ENCODE data around the gene TRIM3. TPM values are rescaled to one million over a fixed set of nuclear protein-coding genes. Genes with fewer than 3 reads are reported as not detected.

TRIM3 gene
- total RNA-seq, 1 experiment from 2014 or later = 14.4 TPM

DNA sequence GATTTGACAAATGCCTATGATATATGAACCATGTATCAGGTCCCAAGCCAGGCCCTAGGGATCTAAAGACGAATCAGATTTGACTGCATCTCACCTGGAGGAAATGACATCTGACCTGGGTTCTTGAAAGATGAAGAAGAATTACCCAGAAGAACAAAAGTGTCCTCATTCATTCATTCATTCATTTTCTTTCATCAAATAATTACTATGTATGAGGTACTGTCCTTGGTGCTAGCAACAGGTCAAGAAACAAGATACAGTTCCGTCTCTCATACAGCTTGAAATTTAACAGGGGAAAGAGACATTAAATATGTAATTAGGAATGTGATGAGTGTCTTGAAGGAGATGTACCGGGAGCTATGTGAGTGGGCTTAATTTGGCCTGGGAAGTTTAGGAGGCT, 53.1 kb downstream of the TRIM3 start:
- Histone ChIP-seq H3K23ac (ENCODE audit: insufficient read length, low read depth, low read length) (no peak overlapping the region), H3T11ph (ENCODE audit: low read length) (no peak overlapping the region), H2BK20ac (ENCODE audit: low read depth, low read length, poor library complexity, severe bottlenecking) (no peak overlapping the region), H3K4me1 (ENCODE audit: insufficient read depth, low read length) (0 out of 2 replicates have a peak, but pooled peaks cover 3% of the 10 kb centered on the region), H4K8ac (replicated peaks; ENCODE audit: insufficient read length, low read depth, low read length) (no peak overlapping the region), H2BK12ac (ENCODE audit: insufficient read length, low read depth, low read length) (no peak overlapping the region), H3K23me2 (ENCODE audit: insufficient read length, low read depth, low read length, poor library complexity, severe bottlenecking) (peaks cover 6% of the 10 kb centered on the region), H3K9me3 (ENCODE audit: control insufficient read depth, low read depth, low read length) (no peaks in the 10 kb centered on the region), H3K56ac (ENCODE audit: insufficient read length, low read depth, low read length) (no peak overlapping the region), H3K79me1 (ENCODE audit: insufficient read depth, low read depth, low read length, poor library complexity, severe bottlenecking) (no peaks in the 10 kb centered on the region), H3K9ac (ENCODE audit: extremely low read depth, insufficient read length, low read length) (no peak overlapping the region), H4K91ac (ENCODE audit: insufficient read length, low read depth, low read length) (no peak overlapping the region), H4K5ac (ENCODE audit: insufficient read length, low read depth, low read length) (no peak overlapping the region), H3K14ac (ENCODE audit: insufficient read depth, low read length) (no peak overlapping the region), H3K4me2 (ENCODE audit: insufficient read depth, insufficient read length, low read length) (no peak overlapping the region), H3K27ac (ENCODE audit: insufficient read length, low read depth, low read length) (no peak overlapping the region), H2AFZ (ENCODE audit: low read length) (no peak overlapping the region), H3K27me3 (ENCODE audit: insufficient read depth, low read length) (peaks cover 5% of the 10 kb centered on the region; the same call in 1 of the 2 replicates), H3K79me2 (ENCODE audit: insufficient read depth, low read length) (no peaks in the 10 kb centered on the region), H2BK120ac (ENCODE audit: low read depth, low read length, poor library complexity, severe bottlenecking) (no peak overlapping the region), H2BK15ac (ENCODE audit: low read depth, low read length) (no peak overlapping the region), H3K18ac (ENCODE audit: insufficient read length, low read depth, low read length) (no peak overlapping the region), H3K4ac (ENCODE audit: low read depth, low read length) (no peak overlapping the region), H2AK5ac (ENCODE audit: insufficient read length, low read length) (no peak overlapping the region), H4K20me1 (ENCODE audit: control insufficient read depth, insufficient read depth, insufficient read length) (no peaks in the 10 kb centered on the region), H2BK5ac (ENCODE audit: insufficient read length, low read length) (no peak overlapping the region)
- H3K4me1 Mint-ChIP-seq = peaks cover 3 to 4% of the 10 kb centered on the region in 2 experiments
- H3K4me3 Mint-ChIP-seq = no peak overlapping the region
- no peak overlapping the region for H3K27ac Mint-ChIP-seq
- H3K9me3 Mint-ChIP-seq = no peaks in the 10 kb centered on the region
- no peaks in the 10 kb centered on the region for H3K36me3 Mint-ChIP-seq (ENCODE audit: insufficient read depth in 1 of 3, low read depth in 3 of 3)
- no peak for DNase-seq
- no peak for TF ChIP-seq CTCF (conservative IDR thresholded peaks at IDR 0.05)
- no CpG with 5 or more reads among the region's 3 CpGs for WGBS (ENCODE audit: extremely low coverage, insufficient read length, low lambda C conversion rate)
- peaks cover 43% of the 10 kb centered on the region for H3K27me3 Mint-ChIP-seq (ENCODE audit: low read depth)

All from H9 (cell line).